H1 (cell line): ENCODE results near the gene SFMBT2. TPM values are rescaled to one million over a fixed set of nuclear protein-coding genes. Genes with fewer than 3 reads are reported as not detected.

Experiments
- CTCF ChIA-PET: fragments of 300-600 bp; sonication (Branson Sonifier 250); formaldehyde crosslinking; loops from one replicate; lab custom pipeline; 2021; ENCODE audit not compliant: partially characterized antibody; lab: Charles Lee
- POLR2A ChIA-PET: fragments of 300-600 bp; sonication (Branson Sonifier 250); formaldehyde crosslinking; loops from one replicate; lab custom pipeline; 2021; ENCODE audit warnings: inconsistent platforms; ENCODE audit not compliant: partially characterized antibody; lab: Charles Lee
- DNase-seq, 2 experiments: peaks; one replicate each; pipeline versions ENCODE4 v3.0.0 to v3.0.0-alpha.2; 2010 to 2022; ENCODE audit warnings: low spot score in 2 of 2, low read depth in 1 of 2, mixed read lengths in 1 of 2
- FAIRE-seq: peaks from 2 replicates; lab custom pipeline; 2011; peaks lifted over from hg19 to GRCh38; lab: Jason Lieb, UNC
- H2AFZ ChIP-seq: 2 replicates; pipeline ENCODE4 v1.8.1; 2012; ENCODE audit warnings: low read length, inconsistent platforms
- H2AK5ac ChIP-seq: 2 replicates; pipeline ENCODE4 v1.6.1; 2013; ENCODE audit warnings: low read depth, low read length
- H2BK120ac ChIP-seq: replicated peaks from 2 replicates; pipeline ENCODE3; 2013; ENCODE audit warnings: low read depth, low read length, inconsistent platforms
- H2BK12ac ChIP-seq: 2 replicates; pipeline ENCODE4 v1.6.1; 2013; ENCODE audit warnings: low read depth, low read length
- H2BK15ac ChIP-seq: 2 replicates; pipeline ENCODE4 v1.6.1; 2013; ENCODE audit warnings: low read length
- H2BK20ac ChIP-seq: 2 replicates; pipeline ENCODE4 v1.6.1; 2013; ENCODE audit warnings: low read length
- H2BK5ac ChIP-seq: 2 replicates; pipeline ENCODE4 v1.6.1; 2013; ENCODE audit warnings: low read depth, low read length
- H3K14ac ChIP-seq: 2 replicates; pipeline ENCODE4 v1.6.1; 2013; ENCODE audit warnings: inconsistent platforms; ENCODE audit not compliant: insufficient read length
- H3K18ac ChIP-seq: 2 replicates; pipeline ENCODE4 v1.6.1; 2013; ENCODE audit warnings: low read length; ENCODE audit errors: extremely low read depth
- H3K23ac ChIP-seq: 2 replicates; pipeline ENCODE4 v1.6.1; 2013; ENCODE audit warnings: inconsistent platforms; ENCODE audit not compliant: insufficient read length
- H3K23me2 ChIP-seq: 2 replicates; pipeline ENCODE4 v1.6.1; 2013; ENCODE audit warnings: low read depth, low read length
- H3K27ac ChIP-seq: 2 replicates; pipeline ENCODE4 v1.6.1; 2011; ENCODE audit warnings: low read depth, low read length, inconsistent platforms
- H3K27me3 ChIP-seq, 4 experiments: replicated peaks in 1 of 4; 1 replicate in 1 of 4; 2 replicates in 3 of 4; pipeline versions ENCODE4 v1.6.1 to v1.8.1; 2011 to 2013; ENCODE audit warnings: low read length in 3 of 4, mild to moderate bottlenecking in 3 of 4, inconsistent platforms in 2 of 4, mixed read lengths in 2 of 4, moderate library complexity in 1 of 4; ENCODE audit not compliant: control insufficient read depth in 3 of 4, insufficient read depth in 3 of 4; ENCODE audit errors: extremely low read depth in 1 of 4
- H3K36me3 ChIP-seq, 4 experiments: 2 replicates each; pipeline versions ENCODE4 v1.6.1 to v1.8.1; 2011 to 2013; ENCODE audit warnings: mild to moderate bottlenecking in 4 of 4, low read length in 3 of 4, moderate library complexity in 2 of 4, control low read depth in 1 of 4, inconsistent platforms in 1 of 4; ENCODE audit not compliant: insufficient read depth in 4 of 4, control insufficient read depth in 2 of 4
- H3K4ac ChIP-seq: replicated peaks from 2 replicates; pipeline ENCODE3; 2013; ENCODE audit warnings: low read length, low read depth, mixed read lengths, inconsistent platforms; ENCODE audit not compliant: insufficient read length
- H3K4me1 ChIP-seq, 4 experiments: replicated peaks in 1 of 4; 1 replicate in 1 of 4; 2 replicates in 3 of 4; pipeline versions ENCODE4 v1.6.1 to v1.8.1; 2011 to 2013; ENCODE audit warnings: low read length in 3 of 4, inconsistent platforms in 2 of 4, mixed read lengths in 1 of 4; ENCODE audit not compliant: insufficient read depth in 4 of 4, control insufficient read depth in 3 of 4
- H3K4me2 ChIP-seq, 2 experiments: 2 replicates each; pipeline versions ENCODE4 v1.6.1 to v1.8.1; 2011 to 2013; ENCODE audit warnings: low read depth in 2 of 2, low read length in 2 of 2, control low read depth in 1 of 2, inconsistent platforms in 1 of 2, mild to moderate bottlenecking in 1 of 2; ENCODE audit not compliant: insufficient read depth in 1 of 2
- H3K4me3 ChIP-seq, 4 experiments: fragments of 200-600, 300-600 bp in 1 of 4; sonication (generic), shearing (Covaris generic), sonication (Bioruptor Twin) in 1 of 4; 2 replicates each; pipeline versions ENCODE4 v1.5.1 to v1.8.1; 2011 to 2016; ENCODE audit warnings: low read length in 4 of 4, low read depth in 3 of 4, control low read depth in 2 of 4, inconsistent platforms in 2 of 4, mild to moderate bottlenecking in 2 of 4, mixed read lengths in 1 of 4, moderate library complexity in 1 of 4; ENCODE audit not compliant: insufficient read depth in 2 of 4; ENCODE audit errors: extremely low read depth in 1 of 4
- H3K56ac ChIP-seq: replicated peaks from 2 replicates; pipeline ENCODE3; 2013; ENCODE audit warnings: low read depth, mild to moderate bottlenecking, mixed read lengths, low read length, inconsistent platforms; ENCODE audit not compliant: insufficient read length
- H3K79me1 ChIP-seq: 2 replicates; pipeline ENCODE4 v1.6.1; 2013; ENCODE audit warnings: low read depth, low read length, control low read depth
- H3K79me2 ChIP-seq, 2 experiments: 2 replicates each; pipeline versions ENCODE4 v1.6.1 to v1.8.1; 2012 to 2013; ENCODE audit warnings: low read length in 2 of 2, mild to moderate bottlenecking in 2 of 2, inconsistent platforms in 1 of 2; ENCODE audit not compliant: insufficient read depth in 2 of 2, control insufficient read depth in 1 of 2
- H3K9ac ChIP-seq, 4 experiments: replicated peaks in 1 of 4; 1 replicate in 1 of 4; 2 replicates in 3 of 4; pipeline versions ENCODE4 v1.6.1 to v1.8.1; 2011 to 2013; ENCODE audit warnings: low read depth in 3 of 4, low read length in 3 of 4, control low read depth in 2 of 4, mild to moderate bottlenecking in 2 of 4, moderate library complexity in 2 of 4, inconsistent platforms in 1 of 4; ENCODE audit errors: extremely low read depth in 1 of 4
- H3K9me3 ChIP-seq, 2 experiments: 2 replicates each; pipeline versions ENCODE4 v1.6.1 to v1.8.1; 2012 to 2013; ENCODE audit warnings: mild to moderate bottlenecking in 2 of 2, moderate library complexity in 2 of 2, control low read depth in 1 of 2, inconsistent platforms in 1 of 2, low read depth in 1 of 2, low read length in 1 of 2, mixed read lengths in 1 of 2; ENCODE audit not compliant: insufficient read depth in 2 of 2
- H4K20me1 ChIP-seq, 2 experiments: replicated peaks in 1 of 2; 2 replicates each; pipeline versions ENCODE3 to v1.8.1; 2011 to 2013; ENCODE audit warnings: inconsistent platforms in 2 of 2, low read length in 2 of 2, mild to moderate bottlenecking in 1 of 2; ENCODE audit not compliant: insufficient read depth in 2 of 2, control insufficient read depth in 1 of 2
- H4K5ac ChIP-seq: 2 replicates; pipeline ENCODE4 v1.6.1; 2013; ENCODE audit warnings: low read length, low read depth, mixed read lengths, inconsistent platforms; ENCODE audit not compliant: insufficient read length
- H4K8ac ChIP-seq: 2 replicates; pipeline ENCODE4 v1.8.0; 2013; ENCODE audit warnings: mild to moderate bottlenecking, moderate library complexity, low read length, inconsistent platforms; ENCODE audit not compliant: insufficient read depth; ENCODE audit errors: extremely low read depth
- H4K91ac ChIP-seq: replicated peaks from 2 replicates; pipeline ENCODE3; 2013; ENCODE audit warnings: low read length, mixed read lengths, inconsistent platforms; ENCODE audit not compliant: insufficient read length
- BRCA1 ChIP-seq: IDR thresholded peaks from 2 replicates; pipeline ENCODE4 v1.6.1; 2012; ENCODE audit warnings: low read depth, low read length, improper control_type of control experiment
- CHD1 ChIP-seq: IDR thresholded peaks from 2 replicates; pipeline ENCODE4 v1.6.1; 2012; ENCODE audit warnings: low read depth, low read length, improper control_type of control experiment
- CTBP2 ChIP-seq: IDR thresholded peaks from 2 replicates; pipeline ENCODE4 v1.7.0; 2011; ENCODE audit warnings: borderline replicate concordance, mild to moderate bottlenecking, moderate library complexity, mixed read lengths, low read length; ENCODE audit not compliant: insufficient read depth, insufficient read length
- KDM1A ChIP-seq: fragments of 200-600, 300-600 bp; sonication (generic); IDR thresholded peaks from 2 replicates; pipeline ENCODE4 v1.7.1; 2016; ENCODE audit warnings: mild to moderate bottlenecking, low read length, borderline replicate concordance
- NANOG ChIP-seq: IDR thresholded peaks from 2 replicates; pipeline ENCODE4 v1.6.1; 2011; ENCODE audit warnings: low read length, low read depth, mild to moderate bottlenecking, inconsistent platforms; ENCODE audit not compliant: insufficient read depth, poor library complexity, severe bottlenecking
- NRF1 ChIP-seq: IDR thresholded peaks from 2 replicates; pipeline ENCODE4 v1.6.1; 2011; ENCODE audit warnings: mild to moderate bottlenecking, low read depth, low read length, improper control_type of control experiment
- RNF2 ChIP-seq: fragments of 200-900, 300-1000 bp; sonication (generic); IDR thresholded peaks from 2 replicates; pipeline ENCODE4 v1.7.1; 2016; ENCODE audit warnings: borderline replicate concordance, low read depth, mild to moderate bottlenecking, antibody characterized with exemption, low read length; ENCODE audit not compliant: poor library complexity, severe bottlenecking; ENCODE audit errors: missing control alignments
- SIX5 ChIP-seq: IDR thresholded peaks from 2 replicates; pipeline ENCODE4 v1.6.1; 2011; ENCODE audit warnings: mild to moderate bottlenecking, low read depth, low read length
- SP1 ChIP-seq: IDR thresholded peaks from 2 replicates; pipeline ENCODE4 v1.6.1; 2011; ENCODE audit warnings: low read depth, low read length
- TAF7 ChIP-seq: optimal IDR thresholded peaks from 2 replicates; pipeline ENCODE3; 2011; ENCODE audit warnings: low read depth, mild to moderate bottlenecking, inconsistent platforms, low read length, moderate library complexity, borderline replicate concordance
- TCF12 ChIP-seq: IDR thresholded peaks from 2 replicates; pipeline ENCODE4 v1.6.1; 2011; ENCODE audit warnings: low read depth, mild to moderate bottlenecking, low read length
- USF2 ChIP-seq: IDR thresholded peaks from 2 replicates; pipeline ENCODE4 v1.6.1; 2011; ENCODE audit warnings: low read length, improper control_type of control experiment
- WGBS, 2 experiments: shearing (Covaris generic) in 1 of 2; methylation state at CpG; one replicate each; pipeline versions ENCODE4 v1.1.6 to v1.1.7; 2013 to 2015; ENCODE audit warnings: low lambda C conversion rate in 2 of 2, mixed read lengths in 2 of 2, inconsistent platforms in 1 of 2, low coverage in 1 of 2, missing lambda C conversion rate in 1 of 2; ENCODE audit not compliant: insufficient replicate concordance in 2 of 2, insufficient coverage in 1 of 2, insufficient read length in 1 of 2; ENCODE audit errors: extremely low coverage in 1 of 2, missing lambda C conversion rate in 1 of 2; 5-methylcytosine and 5-hydroxymethylcytosine counted together
- polyA plus RNA-seq, 7 experiments: library from polyadenylated mRNA; depleted of rRNA in 3 of 7; stranded (reverse) in 5 of 7; unstranded in 2 of 7; fragments of >200 nt in 5 of 7; fragments of 200-250 nt in 2 of 7; gene quantifications; 1 replicate in 5 of 7; 2 replicates in 1 of 7; 4 replicates in 1 of 7; pipeline versions ENCODE4 v1.2.1 to v1.2.3, GENCODE V29; 2011 to 2013; ENCODE audit warnings: missing spikeins in 2 of 7, mixed read lengths in 2 of 7
- total RNA-seq: library from RNA; stranded (reverse); fragmentation: NEBNext Ultra II Directional; extraction: Animal tissue kit (Norgen Biotek cat#: 25700); gene quantifications from 2 replicates; pipeline ENCODE4 v1.2.1, GENCODE V29; 2021

Gene SFMBT2
- total and polyA plus RNA-seq, 2 of the 8 experiments (the other 6 are each of a cell fraction or from before 2014, with no cell fraction given), result 2.9 to 11.0 TPM

- no peak overlapping the region; the same call in 1 of the 2 replicates for H2AK5ac ChIP-seq
- H4K8ac ChIP-seq, result no peak overlapping the region
- no peak overlapping the region for H3K14ac ChIP-seq
- peaks cover 0 to under 1% of the 10 kb centered on the region in 2 experiments for H4K20me1 ChIP-seq
- no peak overlapping the region for H4K5ac ChIP-seq
- no peak overlapping the region for H3K56ac ChIP-seq
- H3K79me2 ChIP-seq, result peaks cover 2 to 23% of the 10 kb centered on the region in 2 experiments; a peak in 3 of 4 replicates
- no peak overlapping the region for H2BK15ac ChIP-seq
- H2BK20ac ChIP-seq, result no peak overlapping the region
- H3K9me3 ChIP-seq, result no peaks in the 10 kb centered on the region
- POLR2A ChIA-PET, result no interaction called here
- H2BK5ac ChIP-seq, result no peak overlapping the region
- H3K4me1 ChIP-seq, result peaks cover 0 to 6% (median 4%) of the 10 kb centered on the region in 4 experiments; a peak in 5 of 7 replicates
- H3K27ac ChIP-seq, result no peak overlapping the region
- no peak overlapping the region for H2AFZ ChIP-seq
- H3K4ac ChIP-seq, result no peak overlapping the region
- no peaks in the 10 kb centered on the region for H3K27me3 ChIP-seq
- no peak overlapping the region for H3K4me2 ChIP-seq
- H3K79me1 ChIP-seq, result peaks cover 8% of the 10 kb centered on the region
- no peak for DNase-seq
- no peaks in the 10 kb centered on the region for H3K36me3 ChIP-seq
- H3K23ac ChIP-seq, result no peak overlapping the region
- H3K4me3 ChIP-seq, result no peak overlapping the region
- 83% methylated on average over 3 of the region's 3 CpGs; no CpG with 5 or more reads in 1 of the 2 experiments for WGBS, 2 experiments
- CTCF ChIA-PET, result interaction anchor here (0.8 to 2.2 kb wide), 2 partner anchors 10 to 11 kb away, joined by 4 to 5 read pairs; no protein-coding TSS in a partner anchor
- no peak overlapping the region for H4K91ac ChIP-seq
- no peak overlapping the region for H2BK120ac ChIP-seq
- H3K9ac ChIP-seq, result no peak overlapping the region
- no peak for FAIRE-seq
- no peak overlapping the region for H3K18ac ChIP-seq
- H2BK12ac ChIP-seq, result no peak overlapping the region
- H3K23me2 ChIP-seq, result no peaks in the 10 kb centered on the region
- TF ChIP-seq SIX5 (no peak), CHD1 (no peak), NANOG (no peak), TAF7 (no peak), USF2 (no peak), RNF2 (no peak), TCF12 (no peak), CTBP2 (no peak), SP1 (no peak), NRF1 (no peak), BRCA1 (no peak), KDM1A (no peak)
These were observed 117.4 kb downstream of the SFMBT2 start for GRCh38 chr10:7293378-7293920.
